ENCODE results near the gene ZFYVE28.

The ZFYVE28 gene

DNA sequence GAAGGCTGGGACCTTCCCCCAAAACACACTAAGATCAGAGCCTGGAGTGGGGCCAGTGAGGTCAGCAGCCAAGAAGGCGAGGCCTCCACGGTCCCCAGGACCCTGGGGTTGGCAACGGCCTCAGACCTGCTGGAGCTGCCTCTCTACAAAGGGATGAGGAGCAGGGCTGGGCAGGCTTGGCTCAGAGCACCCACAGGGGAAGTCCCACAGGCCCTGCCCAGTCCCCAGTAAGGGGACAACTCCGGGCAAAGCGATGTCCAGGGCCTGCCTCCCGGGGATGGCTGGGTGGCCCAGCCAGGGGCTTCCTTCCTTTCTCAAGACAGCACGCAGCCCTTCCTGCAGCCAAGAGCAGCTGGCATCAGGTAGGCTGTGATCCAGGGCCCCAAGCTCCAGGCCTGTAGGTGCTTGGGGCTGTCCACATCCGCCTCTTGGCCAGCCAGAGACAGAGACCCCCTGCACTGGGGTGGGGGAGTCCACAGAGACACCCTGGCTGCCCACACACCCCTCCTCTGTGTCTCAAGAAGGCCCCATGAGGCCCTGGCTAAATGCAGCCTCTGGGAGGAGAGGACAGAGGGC is 162.2 kb downstream of the ZFYVE28 start:
- no peak for FAIRE-seq

GRCh38 chr4:2255501-2256155 is 162.8 kb downstream of the ZFYVE28 start:
- no peak for FAIRE-seq

GRCh38 chr4:2254665-2255500 is 163.6 kb downstream of the ZFYVE28 start:
- no peak for FAIRE-seq

DNA sequence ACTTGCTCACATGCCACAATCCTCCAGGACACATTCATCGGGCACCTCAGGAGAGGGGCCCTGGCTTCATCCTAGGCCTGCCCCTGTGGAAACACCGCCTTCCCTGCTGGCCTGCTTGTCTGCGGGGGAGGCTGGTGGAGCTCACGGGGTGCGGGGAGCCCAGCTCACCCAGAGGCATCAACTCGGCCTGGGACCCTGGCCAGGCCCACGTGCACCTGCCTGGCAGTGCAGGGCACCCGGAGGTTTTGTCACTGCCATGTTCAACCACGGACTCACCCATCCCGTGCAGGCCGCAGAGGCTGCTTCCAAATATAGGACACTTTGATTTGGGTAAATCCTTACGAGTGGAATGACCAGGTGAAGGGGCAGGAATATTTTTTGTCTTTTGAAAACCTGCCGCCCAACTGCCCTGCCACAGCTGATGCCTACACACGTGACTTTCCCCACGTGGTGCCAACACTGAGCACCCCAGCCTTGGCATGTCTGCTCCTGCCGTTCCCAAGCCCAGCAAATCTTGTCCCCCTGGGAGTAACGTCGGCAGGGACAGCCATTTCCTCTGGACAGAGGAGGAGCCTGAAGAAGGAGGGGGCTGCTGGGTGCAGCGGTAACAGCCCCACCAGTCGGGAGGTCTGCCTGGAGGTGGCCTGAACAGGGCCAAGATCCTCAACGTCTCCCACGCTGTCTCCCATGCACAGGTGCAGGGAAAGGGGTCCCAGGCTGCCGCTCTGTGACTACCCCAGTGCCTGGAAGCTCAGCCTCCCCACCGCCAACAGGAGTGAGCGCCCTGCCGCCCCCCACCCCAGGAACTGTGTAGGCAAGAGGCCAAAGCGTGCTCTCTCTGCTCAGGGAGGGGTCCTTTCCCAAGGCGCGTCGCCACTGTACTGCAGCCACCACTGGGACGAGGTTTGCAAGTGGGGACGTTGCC is 165.0 kb downstream of the ZFYVE28 start:
- no peak for FAIRE-seq

GRCh38 chr4:2252530-2253091 is 165.8 kb downstream of the ZFYVE28 start:
- no peak for FAIRE-seq

- FAIRE-seq, result no peak
Measured at GRCh38 chr4:2251795-2252529, 166.5 kb downstream of the ZFYVE28 start.

GRCh38 chr4:2251073-2251794 is 167.2 kb downstream of the ZFYVE28 start:
- FAIRE-seq, result no peak

GRCh38 chr4:2250357-2251072 is 167.9 kb downstream of the ZFYVE28 start:
- no peak for FAIRE-seq

DNA sequence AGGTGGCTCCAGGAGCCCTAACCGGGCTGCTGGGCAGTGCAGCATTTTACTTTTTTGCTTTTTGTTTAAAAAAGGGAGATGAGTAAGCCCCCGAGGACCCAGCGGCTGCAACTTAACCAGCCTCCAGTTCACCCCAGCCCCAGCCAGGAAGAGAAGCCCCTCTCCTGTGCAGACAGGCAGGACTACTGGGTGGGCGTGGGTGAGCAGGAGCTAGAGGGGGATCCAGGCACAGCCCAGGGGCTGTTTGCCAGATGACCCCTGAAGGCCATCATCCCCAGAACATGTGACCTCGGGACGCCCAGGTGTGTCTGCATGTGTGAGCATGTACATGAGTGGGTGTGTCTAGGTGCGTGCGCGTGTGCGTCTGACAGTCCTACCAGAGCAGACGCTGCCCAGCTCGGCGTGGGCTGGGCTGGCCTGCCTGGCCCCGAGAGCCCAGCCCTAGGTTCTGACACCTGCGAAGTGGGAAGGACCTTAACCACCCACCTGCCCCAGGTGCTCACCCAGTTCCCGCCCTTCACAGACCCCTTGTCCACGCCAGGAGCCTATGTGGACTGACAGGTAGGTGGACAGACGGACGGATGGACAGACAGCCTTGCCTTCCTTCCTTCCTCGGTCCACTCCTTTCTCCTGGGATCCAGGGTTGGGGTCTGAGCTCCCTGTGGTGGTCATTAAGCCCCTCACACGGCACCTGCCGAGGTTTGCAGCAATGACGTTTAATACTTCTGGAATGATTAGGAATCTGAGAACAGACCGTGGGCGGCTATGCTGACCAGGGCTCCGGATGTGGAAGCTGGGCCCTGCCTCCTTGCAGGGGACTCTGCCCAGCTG is 168.7 kb downstream of the ZFYVE28 start:
- no peak for FAIRE-seq

- no peak for FAIRE-seq
Measured at GRCh38 chr4:2248821-2249261, 169.6 kb downstream of the ZFYVE28 start.

DNA sequence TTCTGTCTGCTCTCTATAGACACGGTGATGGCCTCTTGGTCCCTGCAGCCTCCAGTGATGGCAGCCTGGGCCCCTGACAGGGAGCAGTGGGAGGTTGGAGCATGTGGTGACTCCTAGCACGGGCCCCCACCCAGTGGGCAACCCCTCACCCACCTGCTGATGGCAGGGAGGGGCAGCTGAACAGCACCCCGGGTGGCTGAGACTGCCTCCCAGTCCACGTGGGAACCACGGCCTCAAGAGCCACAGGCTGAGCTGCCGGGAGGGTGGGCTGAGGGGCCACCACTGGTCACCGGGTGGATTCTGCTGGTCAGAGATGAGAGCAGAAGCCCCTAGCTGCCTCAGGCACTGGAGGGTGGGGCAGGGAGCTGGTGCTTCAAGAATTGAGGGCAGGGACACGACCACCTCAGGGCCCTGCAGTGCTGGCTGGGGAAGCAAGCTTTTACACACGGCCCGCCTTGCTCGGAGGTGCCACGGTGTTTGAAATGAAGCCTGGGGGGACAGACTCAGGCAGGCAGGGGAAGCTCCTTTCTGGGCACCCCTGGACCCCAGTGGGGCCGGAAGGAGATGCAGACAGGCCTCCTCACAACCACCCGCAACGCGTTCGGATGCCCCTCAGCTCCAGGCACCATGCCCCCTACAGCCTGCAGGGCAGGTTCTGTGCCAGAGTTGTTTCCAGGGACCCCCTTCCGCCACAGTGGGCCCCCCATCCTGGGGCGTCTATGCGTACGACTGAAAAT is 170.2 kb downstream of the ZFYVE28 start:
- no peak for FAIRE-seq

DNA sequence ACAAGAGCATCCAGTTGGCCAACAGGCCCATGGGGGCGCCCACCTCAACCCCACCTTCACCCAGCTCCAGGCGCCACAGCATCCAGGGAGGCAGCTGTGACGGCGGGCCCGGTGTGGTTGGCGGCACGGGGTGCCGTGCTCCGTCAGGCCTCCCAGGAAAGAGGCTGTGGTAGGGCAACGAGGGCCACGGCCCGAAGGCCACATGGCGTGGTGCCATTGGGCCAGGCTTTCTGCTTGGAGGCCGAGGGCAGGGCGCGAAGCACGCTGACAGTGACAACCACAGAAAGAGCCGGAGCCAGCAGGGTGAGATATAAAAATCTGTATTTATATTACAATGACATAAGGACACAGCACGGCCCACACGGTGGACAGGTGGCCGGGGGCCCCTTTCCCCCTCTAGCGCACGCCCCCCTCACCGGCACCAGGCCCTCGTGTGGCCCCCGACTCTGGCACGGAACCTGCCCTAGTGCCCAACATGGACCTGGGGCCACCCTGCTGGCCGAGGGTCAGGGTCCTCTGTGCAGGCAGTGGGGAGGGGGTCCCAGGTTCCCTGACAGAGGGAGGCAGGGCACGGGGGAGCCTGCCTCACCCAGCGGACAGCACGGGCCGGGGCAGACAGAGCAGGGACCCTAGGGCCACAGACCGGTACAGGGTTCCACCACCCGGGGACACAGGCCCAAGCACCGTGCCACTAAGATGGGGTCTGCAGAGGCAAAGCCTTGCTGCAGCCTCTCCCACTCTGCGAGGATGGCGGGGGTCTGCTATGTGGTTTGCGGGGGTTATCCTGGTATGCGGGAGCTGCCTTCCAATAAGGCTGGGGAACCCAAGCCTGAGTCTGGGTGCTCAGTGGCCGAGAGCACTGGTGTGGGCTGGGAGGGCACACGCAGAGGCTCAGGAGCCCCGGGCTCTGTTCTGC is 171.1 kb downstream of the ZFYVE28 start:
- FAIRE-seq, result no peak

- FAIRE-seq, result no peak
Measured at GRCh38 chr4:2246384-2247127, 171.9 kb downstream of the ZFYVE28 start.

- no peak for FAIRE-seq
Measured at GRCh38 chr4:2245787-2246275, 172.6 kb downstream of the ZFYVE28 start.

DNA sequence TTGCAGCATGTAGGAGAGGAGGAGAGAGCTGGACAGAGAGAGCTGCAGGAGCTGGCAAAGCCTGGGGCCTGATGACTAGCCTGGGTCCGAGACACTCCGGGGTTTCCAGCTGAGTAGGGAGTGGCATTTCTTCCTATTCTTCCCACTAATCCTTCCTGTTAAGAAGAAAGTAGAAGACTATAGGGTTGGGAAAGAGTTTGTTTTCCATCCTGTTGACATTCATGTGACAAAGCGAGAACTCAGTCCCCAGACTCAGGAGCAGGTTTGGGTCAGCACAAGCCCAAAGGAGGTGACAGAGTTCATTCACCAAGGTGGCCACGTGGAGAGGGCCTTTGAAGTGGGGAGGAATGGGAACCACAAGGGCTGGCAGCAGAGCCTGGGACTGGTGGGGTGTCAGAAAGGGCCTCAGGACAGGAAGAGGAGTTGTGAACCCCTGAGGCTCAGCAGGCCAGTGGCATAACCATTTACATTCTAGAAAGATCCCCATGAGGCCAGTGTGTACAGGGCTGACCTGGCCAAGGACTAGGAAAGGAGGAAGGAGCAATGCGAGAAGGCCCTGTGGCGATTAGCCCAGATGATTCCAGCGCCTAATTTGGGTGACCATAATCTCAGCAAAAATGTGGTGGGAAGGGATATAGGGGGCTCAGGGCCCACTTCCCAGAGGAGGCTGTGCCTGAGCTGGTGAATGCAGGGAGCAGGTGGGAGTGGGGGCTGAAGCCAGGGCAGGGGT is 173.2 kb downstream of the ZFYVE28 start:
- no peak for FAIRE-seq
